Immature natural killer cell (primary cell): ENCODE results near the gene ZSCAN20. TPM values are rescaled to one million over a fixed set of nuclear protein-coding genes. Genes with fewer than 3 reads are reported as not detected.

Source experiments
- DNase-seq, 3 donors: peaks; one replicate each; pipeline ENCODE4 v3.0.0; 2022; ENCODE audit warnings: mixed read lengths in 1 of 3
- H3K27ac Mint-ChIP-seq, 6 donors: one replicate each; pipeline ENCODE4 v1.8.0; 2020; ENCODE audit warnings: mixed read lengths in 6 of 6, mild to moderate bottlenecking in 5 of 6, inconsistent platforms in 4 of 6, moderate library complexity in 3 of 6
- H3K27me3 Mint-ChIP-seq, 3 donors: one replicate each; pipeline ENCODE4 v1.8.0; 2020 to 2021; ENCODE audit warnings: low read depth in 3 of 3, mild to moderate bottlenecking in 3 of 3, mixed read lengths in 3 of 3, moderate library complexity in 3 of 3, inconsistent platforms in 1 of 3
- H3K36me3 Mint-ChIP-seq, 3 donors: one replicate each; pipeline ENCODE4 v1.8.0; 2020; ENCODE audit warnings: mixed read lengths in 3 of 3, inconsistent platforms in 2 of 3, mild to moderate bottlenecking in 2 of 3
- H3K4me1 Mint-ChIP-seq, 2 donors: one replicate each; pipeline ENCODE4 v1.8.0; 2020; ENCODE audit warnings: inconsistent platforms in 2 of 2, mild to moderate bottlenecking in 2 of 2, mixed read lengths in 2 of 2, moderate library complexity in 1 of 2
- H3K4me3 Mint-ChIP-seq, 5 donors: one replicate each; pipeline ENCODE4 v1.8.0; 2020; ENCODE audit warnings: mild to moderate bottlenecking in 5 of 5, mixed read lengths in 5 of 5, inconsistent platforms in 3 of 5, moderate library complexity in 3 of 5
- H3K9me3 Mint-ChIP-seq, 6 donors: one replicate each; pipeline ENCODE4 v1.8.0; 2020; ENCODE audit warnings: mild to moderate bottlenecking in 6 of 6, mixed read lengths in 6 of 6, inconsistent platforms in 4 of 6, moderate library complexity in 3 of 6
- polyA plus RNA-seq, 3 donors: library from polyadenylated mRNA; unstranded; fragments of 300-500 nt; fragmentation: Illumina TruSeq; gene quantifications; one replicate each; pipeline ENCODE4 v1.2.3, GENCODE V29; 2021

The ZSCAN20 gene
- polyA plus RNA-seq, 3 donors from 2014 or later = 0.33 to 0.68 TPM; not detected in 1

GRCh38 chr1:33436557-33437285, 35.7 kb upstream of the ZSCAN20 start:
- H3K9me3 Mint-ChIP-seq = no peaks in the 10 kb centered on the region
- H3K4me1 Mint-ChIP-seq = no peaks in the 10 kb centered on the region
- H3K27ac Mint-ChIP-seq = no peak overlapping the region
- peaks cover 3 to 11% (median 3%) of the 10 kb centered on the region in 3 donors for H3K27me3 Mint-ChIP-seq
- H3K36me3 Mint-ChIP-seq = no peaks in the 10 kb centered on the region
- DNase-seq = no peak
- no peak overlapping the region for H3K4me3 Mint-ChIP-seq

GRCh38 chr1:33438364-33439160, 33.9 kb upstream of the ZSCAN20 start:
- no peaks in the 10 kb centered on the region for H3K36me3 Mint-ChIP-seq
- peaks cover 3 to 11% (median 3%) of the 10 kb centered on the region in 3 donors for H3K27me3 Mint-ChIP-seq
- no peaks in the 10 kb centered on the region for H3K4me1 Mint-ChIP-seq
- DNase-seq = no peak
- no peaks in the 10 kb centered on the region for H3K9me3 Mint-ChIP-seq
- no peak overlapping the region for H3K4me3 Mint-ChIP-seq
- no peak overlapping the region for H3K27ac Mint-ChIP-seq

GRCh38 chr1:33439662-33440061, 32.8 kb upstream of the ZSCAN20 start:
- Mint-ChIP-seq H3K4me3 (no peak overlapping the region), H3K27ac (no peak overlapping the region)

GRCh38 chr1:33441088-33441745, 31.2 kb upstream of the ZSCAN20 start:
- H3K4me1 Mint-ChIP-seq = no peaks in the 10 kb centered on the region
- H3K36me3 Mint-ChIP-seq = peaks cover 0 to 1% (median 0%) of the 10 kb centered on the region in 3 donors
- H3K27me3 Mint-ChIP-seq = peaks cover 0 to 6% (median 3%) of the 10 kb centered on the region in 3 donors
- DNase-seq = no peak
- no peaks in the 10 kb centered on the region for H3K9me3 Mint-ChIP-seq
- no peak overlapping the region for H3K27ac Mint-ChIP-seq
- peak overlapping the region in 1 of 5 donors; percentile 45 for H3K4me3 Mint-ChIP-seq

More at GRCh38 chr1:33439662-33440061, 32.8 kb upstream of the ZSCAN20 start:
- Mint-ChIP-seq H3K36me3 (no peaks in the 10 kb centered on the region), H3K27me3 (peaks cover 0 to 11% (median 3%) of the 10 kb centered on the region in 3 donors), H3K4me1 (no peaks in the 10 kb centered on the region), H3K9me3 (no peaks in the 10 kb centered on the region)
- DNase-seq = no peak

GRCh38 chr1:33442141-33442540, 30.3 kb upstream of the ZSCAN20 start:
- H3K4me1 Mint-ChIP-seq = no peaks in the 10 kb centered on the region
- no peaks in the 10 kb centered on the region for H3K9me3 Mint-ChIP-seq
- peaks cover 0 to 5% (median 0%) of the 10 kb centered on the region in 3 donors for H3K36me3 Mint-ChIP-seq
- no peak overlapping the region for H3K4me3 Mint-ChIP-seq
- H3K27ac Mint-ChIP-seq = no peak overlapping the region
- no peak for DNase-seq
- H3K27me3 Mint-ChIP-seq = peaks cover 0 to 6% (median 5%) of the 10 kb centered on the region in 3 donors

- no peak overlapping the region for H3K27ac Mint-ChIP-seq
- H3K4me3 Mint-ChIP-seq = no peak overlapping the region
- H3K9me3 Mint-ChIP-seq = no peaks in the 10 kb centered on the region
- no peaks in the 10 kb centered on the region for H3K4me1 Mint-ChIP-seq
- peaks cover 0 to 5% (median 0%) of the 10 kb centered on the region in 3 donors for H3K36me3 Mint-ChIP-seq
- peaks cover 3 to 6% (median 5%) of the 10 kb centered on the region in 3 donors for H3K27me3 Mint-ChIP-seq
- DNase-seq = no peak
Measured at GRCh38 chr1:33443080-33443704, 29.3 kb upstream of the ZSCAN20 start.

GRCh38 chr1:33443705-33444180, 28.7 kb upstream of the ZSCAN20 start:
- no peaks in the 10 kb centered on the region for H3K9me3 Mint-ChIP-seq
- H3K27me3 Mint-ChIP-seq = peaks cover 3 to 7% (median 6%) of the 10 kb centered on the region in 3 donors
- no peaks in the 10 kb centered on the region for H3K4me1 Mint-ChIP-seq
- no peak for DNase-seq
- peaks cover 0 to 5% (median 0%) of the 10 kb centered on the region in 3 donors for H3K36me3 Mint-ChIP-seq
- no peak overlapping the region for H3K4me3 Mint-ChIP-seq
- H3K27ac Mint-ChIP-seq = no peak overlapping the region

- no peaks in the 10 kb centered on the region for H3K9me3 Mint-ChIP-seq
- no peak overlapping the region for H3K27ac Mint-ChIP-seq
- H3K36me3 Mint-ChIP-seq = peaks cover 0 to 5% (median 0%) of the 10 kb centered on the region in 3 donors
- no peaks in the 10 kb centered on the region for H3K4me1 Mint-ChIP-seq
- DNase-seq = no peak
- peaks cover 5 to 9% (median 8%) of the 10 kb centered on the region in 3 donors for H3K27me3 Mint-ChIP-seq
- H3K4me3 Mint-ChIP-seq = no peak overlapping the region
Measured at GRCh38 chr1:33445108-33445507, 27.3 kb upstream of the ZSCAN20 start.

GRCh38 chr1:33446590-33446989, 25.9 kb upstream of the ZSCAN20 start:
- Mint-ChIP-seq H3K36me3 (peaks cover 0 to 5% (median 0%) of the 10 kb centered on the region in 3 donors), H3K4me3 (no peak overlapping the region), H3K4me1 (no peaks in the 10 kb centered on the region), H3K27ac (no peak overlapping the region), H3K9me3 (no peaks in the 10 kb centered on the region), H3K27me3 (peaks cover 5 to 8% (median 6%) of the 10 kb centered on the region in 3 donors)
- no peak for DNase-seq

GRCh38 chr1:33454646-33455282, 17.7 kb upstream of the ZSCAN20 start:
- no peak overlapping the region for H3K4me3 Mint-ChIP-seq
- DNase-seq = no peak
- H3K27me3 Mint-ChIP-seq = peaks cover 3 to 11% (median 5%) of the 10 kb centered on the region in 3 donors
- no peaks in the 10 kb centered on the region for H3K36me3 Mint-ChIP-seq
- no peak overlapping the region for H3K27ac Mint-ChIP-seq
- H3K4me1 Mint-ChIP-seq = no peaks in the 10 kb centered on the region
- no peaks in the 10 kb centered on the region for H3K9me3 Mint-ChIP-seq

- H3K27ac Mint-ChIP-seq = peak overlapping the region in 1 of 6 donors; percentile 42
- H3K9me3 Mint-ChIP-seq = no peaks in the 10 kb centered on the region
Measured at GRCh38 chr1:33455539-33456501, 16.6 kb upstream of the ZSCAN20 start.

GRCh38 chr1:33456502-33456886, 16.0 kb upstream of the ZSCAN20 start:
- Mint-ChIP-seq H3K4me1 (no peaks in the 10 kb centered on the region), H3K9me3 (no peaks in the 10 kb centered on the region), H3K36me3 (no peaks in the 10 kb centered on the region), H3K27ac (no peak overlapping the region), H3K27me3 (peaks cover 3 to 8% (median 5%) of the 10 kb centered on the region in 3 donors), H3K4me3 (no peak overlapping the region)
- DNase-seq = no peak

More at GRCh38 chr1:33455539-33456501, 16.6 kb upstream of the ZSCAN20 start:
- Mint-ChIP-seq H3K4me1 (no peaks in the 10 kb centered on the region), H3K27me3 (peaks cover 3 to 8% (median 5%) of the 10 kb centered on the region in 3 donors), H3K4me3 (peak overlapping the region in 1 of 5 donors; percentile 42), H3K36me3 (no peaks in the 10 kb centered on the region)
- DNase-seq = peak; percentile 7 to 31 (median 11)
